ENCODE measurements around the gene EIF2A. TPM values are rescaled to one million over a fixed set of nuclear protein-coding genes. Genes with fewer than 3 reads are reported as not detected.

EIF2A gene
- total and polyA plus RNA-seq, 7 experiments from 2014 or later = 54.1 to 135 (median 104) TPM

- peak overlapping the region; percentile 93 to 100 (median 98) for H3K4me3 Mint-ChIP-seq
- Histone ChIP-seq H3K9me3 (ENCODE audit: control insufficient read depth in 2 of 3, low read length in 3 of 3) (no peaks in the 10 kb centered on the region), H3K27ac (ENCODE audit: low read depth, low read length) (peak overlapping the region; percentile 90), H3K4me1 (ENCODE audit: control insufficient read depth in 2 of 2, insufficient read depth in 2 of 2, low read length in 2 of 2) (peaks cover 27 to 33% of the 10 kb centered on the region in 2 donors), H3K36me3 (ENCODE audit: control insufficient read depth in 2 of 3, insufficient read depth in 3 of 3, low read length in 3 of 3) (no peaks in the 10 kb centered on the region), H3K4me3 (ENCODE audit: low read length) (peak overlapping the region; percentile 76), H3K27me3 (ENCODE audit: control insufficient read depth in 2 of 2, insufficient read depth in 2 of 2, low read length in 2 of 2) (no peaks in the 10 kb centered on the region)
- CTCF ChIA-PET = no interaction called here
- intact Hi-C loops (cut with micrococcal nuclease) = loop anchor here (1.0 to 5.0 kb wide), 15 partner anchors 11 to 1666 kb away; partner anchors contain the start of genes EIF2A (in 2 of the 2), ERICH6 (in 2 of the 2), GPR171 (in 2 of the 2) and SERP1 (in 2 of the 2)
- peaks cover 11 to 32% (median 17%) of the 10 kb centered on the region in 5 donors for H3K36me3 Mint-ChIP-seq
- DNase-seq = no peak
- POLR2A ChIA-PET = interaction anchor here (0.6 to 3.1 kb wide), 24 partner anchors 9 to 1405 kb away, joined by 3 to 53 read pairs (median 4); partner anchors contain the start of genes COMMD2, EIF2A, ERICH6 and SERP1
- H3K9me3 Mint-ChIP-seq = peaks cover 0 to 6% (median 0%) of the 10 kb centered on the region in 11 donors
- ATAC-seq = no peak
- H3K27me3 Mint-ChIP-seq = no peaks in the 10 kb centered on the region
- peaks cover 39 to 70% (median 63%) of the 10 kb centered on the region in 7 donors for H3K4me1 Mint-ChIP-seq
- peak overlapping the region; percentile 97 to 100 (median 99) for H3K27ac Mint-ChIP-seq
These were observed 56.0 kb downstream of the EIF2A start for GRCh38 chr3:150602426-150603152.

- no peaks in the 10 kb centered on the region for H3K27me3 Mint-ChIP-seq
- DNase-seq (peak; percentile 91 to 97 (median 96)), ATAC-seq (peak; percentile 89)
- peaks cover 43 to 78% (median 70%) of the 10 kb centered on the region in 7 donors for H3K4me1 Mint-ChIP-seq
- peaks cover 0 to 6% (median 0%) of the 10 kb centered on the region in 11 donors for H3K9me3 Mint-ChIP-seq
- ChIA-PET CTCF (no interaction called here), POLR2A (interaction anchor here (0.6 to 3.1 kb wide), 23 partner anchors 8 to 851 kb away, joined by 3 to 53 read pairs (median 4); partner anchors contain the start of genes COMMD2, EIF2A, ERICH6 and SERP1)
- peak within 1 kb of the TSS; percentile 76 for H3K4me3 ChIP-seq (ENCODE audit: low read length)
- peak within 1 kb of the TSS; percentile 93 to 100 (median 98) for H3K4me3 Mint-ChIP-seq
- H3K4me1 ChIP-seq (ENCODE audit: control insufficient read depth in 2 of 2, insufficient read depth in 2 of 2, low read length in 2 of 2) = peaks cover 27 to 41% of the 10 kb centered on the region in 2 donors
- H3K36me3 Mint-ChIP-seq = peaks cover 11 to 35% (median 21%) of the 10 kb centered on the region in 5 donors
- H3K27me3 ChIP-seq (ENCODE audit: control insufficient read depth in 2 of 2, insufficient read depth in 2 of 2, low read length in 2 of 2) = no peaks in the 10 kb centered on the region
- no peaks in the 10 kb centered on the region for H3K9me3 ChIP-seq (ENCODE audit: control insufficient read depth in 2 of 3, low read length in 3 of 3)
- peak within 1 kb of the TSS; percentile 97 to 100 (median 99) for H3K27ac Mint-ChIP-seq
- H3K27ac ChIP-seq (ENCODE audit: low read depth, low read length) = peak within 1 kb of the TSS; percentile 90
- H3K36me3 ChIP-seq (ENCODE audit: control insufficient read depth in 2 of 3, insufficient read depth in 3 of 3, low read length in 3 of 3) = no peaks in the 10 kb centered on the region
- intact Hi-C loops (cut with micrococcal nuclease) = loop anchor here (1.0 to 5.0 kb wide), 15 partner anchors 12 to 1665 kb away; partner anchors contain the start of genes EIF2A (in 2 of the 2), ERICH6 (in 2 of the 2), GPR171 (in 2 of the 2) and SERP1 (in 2 of the 2)
These were observed 56.8 kb downstream of the EIF2A start, which contains the start of gene SELENOT for GRCh38 chr3:150603153-150603979. TSS of gene SELENOT (plus strand) at chr3:150603321. CDS start at chr3:150603363, 42 bp downstream.

GRCh38 chr3:150603980-150604319 lies 57.4 kb downstream of the EIF2A start:
- ATAC-seq = no peak
- H3K4me3 Mint-ChIP-seq = peak overlapping the region; percentile 93 to 100 (median 98)
- ChIA-PET POLR2A (interaction anchor here (1.5 to 3.1 kb wide), 7 partner anchors 10 to 195 kb away, joined by 5 to 53 read pairs (median 15); partner anchors contain the start of genes EIF2A, ERICH6, SERP1 and SIAH2), CTCF (no interaction called here)
- H3K4me1 Mint-ChIP-seq = peaks cover 47 to 84% (median 76%) of the 10 kb centered on the region in 7 donors
- H3K27ac Mint-ChIP-seq = peak overlapping the region; percentile 97 to 100 (median 99)
- peaks cover 0 to 6% (median 0%) of the 10 kb centered on the region in 11 donors for H3K9me3 Mint-ChIP-seq
- Histone ChIP-seq H3K36me3 (ENCODE audit: control insufficient read depth in 2 of 3, insufficient read depth in 3 of 3, low read length in 3 of 3) (no peaks in the 10 kb centered on the region), H3K9me3 (ENCODE audit: control insufficient read depth in 2 of 3, low read length in 3 of 3) (no peaks in the 10 kb centered on the region), H3K27ac (ENCODE audit: low read depth, low read length) (peak overlapping the region; percentile 90), H3K4me3 (ENCODE audit: low read length) (peak overlapping the region; percentile 76), H3K27me3 (ENCODE audit: control insufficient read depth in 2 of 2, insufficient read depth in 2 of 2, low read length in 2 of 2) (no peaks in the 10 kb centered on the region), H3K4me1 (ENCODE audit: control insufficient read depth in 2 of 2, insufficient read depth in 2 of 2, low read length in 2 of 2) (peaks cover 29 to 47% of the 10 kb centered on the region in 2 donors)
- intact Hi-C loops (cut with micrococcal nuclease) = loop anchor here (1.0 to 5.0 kb wide), 15 partner anchors 13 to 1665 kb away; partner anchors contain the start of genes EIF2A (in 2 of the 2), ERICH6 (in 2 of the 2), GPR171 (in 2 of the 2) and SERP1 (in 2 of the 2)
- no peak for DNase-seq
- peaks cover 11 to 38% (median 21%) of the 10 kb centered on the region in 5 donors for H3K36me3 Mint-ChIP-seq
- H3K27me3 Mint-ChIP-seq = no peaks in the 10 kb centered on the region

- H3K4me3 ChIP-seq (ENCODE audit: low read length) = no peak overlapping the region
- no peak for DNase-seq
- H3K27me3 ChIP-seq (ENCODE audit: control insufficient read depth in 2 of 2, insufficient read depth in 2 of 2, low read length in 2 of 2) = no peaks in the 10 kb centered on the region
- ATAC-seq = no peak
- Mint-ChIP-seq H3K4me1 (peaks cover 63 to 98% (median 88%) of the 10 kb centered on the region in 7 donors), H3K36me3 (peaks cover 3 to 32% (median 21%) of the 10 kb centered on the region in 5 donors), H3K9me3 (peaks cover 0 to 6% (median 0%) of the 10 kb centered on the region in 11 donors), H3K27me3 (no peaks in the 10 kb centered on the region), H3K27ac (peak overlapping the region in 7 of 9 donors; percentile 34 to 100 (median 56)), H3K4me3 (peak overlapping the region; percentile 57 to 100 (median 70))
- no peaks in the 10 kb centered on the region for H3K9me3 ChIP-seq (ENCODE audit: control insufficient read depth in 2 of 3, low read length in 3 of 3)
- ChIA-PET CTCF (no interaction called here), POLR2A (interaction anchor here (0.6 to 1.0 kb wide), 4 partner anchors 17 to 670 kb away, joined by 3 to 7 read pairs (median 4); partner anchors contain the start of gene SERP1)
- peaks cover 46 to 64% of the 10 kb centered on the region in 2 donors for H3K4me1 ChIP-seq (ENCODE audit: control insufficient read depth in 2 of 2, insufficient read depth in 2 of 2, low read length in 2 of 2)
- intact Hi-C loops (cut with micrococcal nuclease) = no loop called here
- no peaks in the 10 kb centered on the region for H3K36me3 ChIP-seq (ENCODE audit: control insufficient read depth in 2 of 3, insufficient read depth in 3 of 3, low read length in 3 of 3)
- no peak overlapping the region for H3K27ac ChIP-seq (ENCODE audit: low read depth, low read length)
These were observed 59.5 kb downstream of the EIF2A start for GRCh38 chr3:150605998-150606641.

- H3K27ac ChIP-seq (ENCODE audit: low read depth, low read length) = no peak overlapping the region
- no peaks in the 10 kb centered on the region for H3K27me3 ChIP-seq (ENCODE audit: control insufficient read depth in 2 of 2, insufficient read depth in 2 of 2, low read length in 2 of 2)
- ChIA-PET POLR2A (interaction anchor here (1.5 kb wide), 1 partner anchor 9 kb away, joined by 4 read pairs; no protein-coding TSS in a partner anchor), CTCF (no interaction called here)
- intact Hi-C loops (cut with micrococcal nuclease) = no loop called here
- ATAC-seq (no peak), DNase-seq (no peak)
- peak overlapping the region; percentile 1 to 93 (median 62) for H3K4me3 Mint-ChIP-seq
- H3K27ac Mint-ChIP-seq = peak overlapping the region in 3 of 9 donors; percentile 1 to 71 (median 51)
- H3K36me3 Mint-ChIP-seq = peaks cover 3 to 30% (median 26%) of the 10 kb centered on the region in 5 donors
- H3K4me1 Mint-ChIP-seq = peaks cover 52 to 92% (median 83%) of the 10 kb centered on the region in 7 donors
- peaks cover 46 to 64% of the 10 kb centered on the region in 2 donors for H3K4me1 ChIP-seq (ENCODE audit: control insufficient read depth in 2 of 2, insufficient read depth in 2 of 2, low read length in 2 of 2)
- no peak overlapping the region for H3K4me3 ChIP-seq (ENCODE audit: low read length)
- H3K9me3 ChIP-seq (ENCODE audit: control insufficient read depth in 2 of 3, low read length in 3 of 3) = no peaks in the 10 kb centered on the region
- no peaks in the 10 kb centered on the region for H3K27me3 Mint-ChIP-seq
- H3K9me3 Mint-ChIP-seq = peaks cover 0 to 6% (median 0%) of the 10 kb centered on the region in 11 donors
- peaks cover 0 to 9% (median 0%) of the 10 kb centered on the region in 3 experiments for H3K36me3 ChIP-seq (ENCODE audit: control insufficient read depth in 2 of 3, insufficient read depth in 3 of 3, low read length in 3 of 3)
These were observed 60.9 kb downstream of the EIF2A start for GRCh38 chr3:150607267-150608065.

Data from naive thymus-derived CD4-positive, alpha-beta T cell (primary cell).